HTERT RPE-1 (cell line): ENCODE results near the gene GET4.
"Not testable (repeated sequence)": the region's sequence is repeated elsewhere in the genome, so short reads cannot be mapped to it uniquely, and the experiment has no call there.

Experiments used
- in situ Hi-C: fragments of 300-500 bp; cut with MboI; formaldehyde crosslinking; loops from 4 replicates; pipeline ENCODE4 v1.14.3; 2020; ENCODE audit warnings: low sequenced_read_pairs

GET4 gene

DNA sequence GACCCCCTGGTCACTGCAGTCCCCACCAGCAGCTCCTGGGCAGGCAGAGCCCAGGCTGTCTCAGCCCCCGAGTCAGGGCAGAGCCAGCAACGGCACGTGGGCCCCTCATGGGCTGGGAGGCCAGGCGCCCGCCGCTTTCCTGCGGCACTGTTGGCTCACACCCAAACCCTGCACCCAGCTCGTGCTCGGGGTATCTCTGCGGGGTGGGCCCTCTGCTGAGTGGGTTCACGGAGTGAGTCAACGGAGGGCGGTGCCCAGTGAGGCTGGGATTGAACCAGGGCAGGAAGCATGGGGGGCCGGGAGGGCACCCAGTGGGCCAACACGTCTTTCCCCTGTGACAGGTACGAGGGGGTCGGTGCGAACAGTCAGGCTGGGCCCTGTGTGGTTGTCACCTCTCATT lies 49.2 kb downstream of the GET4 start:
- in situ Hi-C loops: no loop called here

- in situ Hi-C loops: no loop called here
These were observed 50.0 kb downstream of the GET4 start for GRCh38 chr7:926061-927030.

DNA sequence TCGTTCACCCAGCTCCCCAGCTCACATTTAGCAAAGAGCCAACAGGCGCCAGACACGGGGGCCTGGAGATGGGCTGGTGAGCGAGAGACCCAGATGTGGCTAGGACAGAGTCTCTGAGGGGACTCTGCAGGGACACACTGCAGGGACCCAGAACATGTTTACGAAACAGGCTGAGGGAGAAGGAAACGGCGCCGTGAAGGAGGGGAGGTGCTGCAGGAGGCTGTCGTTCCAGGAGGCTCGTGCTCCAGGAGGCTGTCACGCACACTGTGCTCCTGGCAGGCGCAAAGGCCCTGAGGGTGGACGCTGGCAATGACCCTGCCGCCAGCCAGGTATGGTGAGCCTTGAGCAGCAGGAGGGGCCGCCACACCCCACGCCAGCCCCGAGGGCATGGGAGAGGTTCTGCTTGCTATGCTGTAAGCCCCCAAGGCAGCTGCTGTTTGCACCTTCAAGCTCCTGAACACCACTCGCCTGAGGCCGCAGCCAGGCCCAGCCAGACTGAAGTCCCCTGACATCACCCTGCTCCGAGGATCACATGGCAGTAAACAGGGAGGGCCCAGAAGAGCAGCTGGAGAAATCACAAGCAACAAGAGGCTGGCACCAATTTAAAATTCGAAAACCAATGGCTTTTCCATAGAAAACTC lies 50.8 kb downstream of the GET4 start:
- in situ Hi-C loops: no loop called here

GRCh38 chr7:929311-929711 lies 53.0 kb downstream of the GET4 start:
- in situ Hi-C loops: no loop called here

DNA sequence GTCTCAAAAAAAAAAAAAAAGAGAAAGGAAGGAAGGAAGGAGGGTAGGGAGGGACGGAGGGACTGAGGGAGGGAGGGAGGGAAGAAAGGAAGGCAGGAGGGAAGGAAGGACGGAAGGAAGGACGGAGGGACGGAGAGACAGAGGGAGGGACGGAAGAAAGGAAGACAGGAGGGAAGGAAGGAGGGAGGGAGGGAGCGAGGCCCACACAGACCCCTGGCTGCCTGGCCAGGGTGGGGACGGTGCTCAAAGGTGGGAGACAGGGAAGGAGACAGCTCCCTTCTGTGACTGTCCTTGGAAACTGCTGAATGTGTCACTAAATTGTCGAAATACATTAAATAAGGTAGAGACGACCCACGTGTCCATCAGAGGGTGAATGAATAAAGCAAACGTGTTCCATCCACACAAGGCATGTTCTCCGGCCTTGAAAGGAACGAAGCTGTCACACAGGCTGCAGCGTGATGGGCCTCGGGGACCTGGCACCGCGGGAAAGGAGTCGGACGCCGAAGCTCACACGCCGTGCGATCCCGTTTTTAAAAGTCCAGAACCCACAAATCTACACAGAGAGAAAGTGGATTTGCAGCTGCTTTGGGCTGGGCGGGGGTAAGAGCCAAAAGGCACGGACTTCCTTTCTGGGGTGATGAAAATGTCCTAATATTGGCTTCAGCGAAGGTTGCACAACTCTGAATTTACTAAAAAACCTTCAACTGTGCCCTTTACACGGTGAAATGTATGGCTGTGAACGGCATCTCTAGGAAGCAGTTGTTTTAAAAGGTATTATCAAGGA lies 54.8 kb downstream of the GET4 start:
- in situ Hi-C loops: no loop called here

- in situ Hi-C loops: no loop called here
These were observed 55.7 kb downstream of the GET4 start for GRCh38 chr7:931871-932650.

DNA sequence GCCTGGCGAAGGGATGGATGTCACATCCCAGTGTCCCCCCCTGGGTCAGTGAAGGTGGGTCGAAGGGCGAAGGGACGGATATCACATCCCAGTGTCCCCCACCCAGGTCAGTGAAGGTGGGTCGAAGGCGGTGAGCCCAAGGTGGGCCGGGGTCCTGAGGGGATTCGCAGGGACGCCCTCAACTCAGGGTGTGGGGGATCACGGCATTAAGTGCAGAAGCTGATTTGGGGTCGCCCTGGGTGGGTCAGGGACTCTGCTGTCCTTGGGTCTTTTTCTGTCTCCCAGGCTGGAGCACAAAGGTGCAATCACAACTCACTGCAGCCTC lies 56.3 kb downstream of the GET4 start:
- in situ Hi-C loops: no loop called here

DNA sequence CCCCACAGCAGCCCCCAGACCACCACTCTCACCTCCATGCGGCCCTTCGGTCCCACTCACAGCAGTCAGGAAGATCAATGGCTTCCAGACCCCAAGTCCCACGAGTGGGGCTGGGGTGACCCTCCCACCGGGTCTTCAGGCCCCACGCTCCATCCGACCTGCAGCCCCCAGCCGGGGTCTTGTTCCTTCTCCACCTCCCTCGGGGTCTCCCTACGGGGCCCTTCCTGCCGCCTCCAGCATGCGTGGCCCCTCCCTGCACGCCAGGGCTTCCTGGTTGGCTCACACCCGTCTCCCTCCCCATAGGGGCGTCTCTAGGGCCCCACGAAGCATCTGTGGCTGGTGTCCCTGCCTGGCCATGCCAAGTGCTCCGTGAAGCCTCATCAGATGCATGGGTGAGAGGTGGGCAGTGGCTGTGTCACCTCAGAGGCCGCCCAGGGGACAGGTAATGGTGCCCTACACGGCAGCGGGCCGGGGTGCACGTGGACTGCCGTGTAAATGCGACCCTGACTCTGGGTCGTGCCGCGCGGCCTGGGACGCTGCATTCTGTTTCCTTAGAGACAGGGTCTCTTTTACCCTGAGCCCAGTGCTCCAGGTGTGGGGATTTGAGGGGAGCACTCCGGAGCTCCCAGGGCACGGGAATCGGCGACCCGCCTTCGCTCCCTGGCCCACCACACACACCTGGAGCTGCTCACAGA lies 58.3 kb downstream of the GET4 start:
- in situ Hi-C loops: no loop called here

DNA sequence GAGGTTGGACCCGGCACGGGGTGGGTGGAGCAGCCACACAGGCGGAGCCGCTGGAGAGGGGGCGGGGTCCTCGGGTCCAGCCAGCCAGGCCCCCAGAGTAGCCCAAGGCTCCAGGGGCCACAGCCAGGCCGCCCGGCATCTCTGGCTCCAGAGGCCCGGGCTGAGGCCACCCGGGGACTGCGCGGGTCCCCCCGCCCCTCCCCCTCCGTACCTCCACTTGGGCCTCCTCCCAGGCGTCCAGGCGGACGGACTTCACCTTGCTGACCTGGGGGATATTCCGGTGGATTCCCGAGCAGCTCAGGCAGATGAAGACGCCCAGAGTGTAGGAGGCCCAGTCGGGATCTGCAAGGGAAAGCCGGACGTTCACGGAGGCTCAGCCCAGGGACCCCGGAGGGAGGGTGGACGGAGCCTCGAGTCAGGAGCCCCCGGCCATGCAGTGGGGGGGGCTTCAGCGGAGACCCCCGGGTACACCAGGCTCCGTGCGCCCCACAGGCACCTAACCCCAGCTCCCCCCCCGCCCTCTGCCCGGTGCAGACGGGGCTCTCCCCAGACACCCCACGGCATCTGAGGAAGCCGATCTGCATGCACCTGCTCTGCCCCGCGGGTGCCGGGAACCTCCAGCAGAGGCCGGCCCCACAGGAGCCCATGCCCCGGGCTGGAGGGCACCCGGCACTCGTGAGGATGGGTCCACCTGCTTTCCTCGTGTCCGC lies 59.0 kb downstream of the GET4 start:
- in situ Hi-C loops: no loop called here

DNA sequence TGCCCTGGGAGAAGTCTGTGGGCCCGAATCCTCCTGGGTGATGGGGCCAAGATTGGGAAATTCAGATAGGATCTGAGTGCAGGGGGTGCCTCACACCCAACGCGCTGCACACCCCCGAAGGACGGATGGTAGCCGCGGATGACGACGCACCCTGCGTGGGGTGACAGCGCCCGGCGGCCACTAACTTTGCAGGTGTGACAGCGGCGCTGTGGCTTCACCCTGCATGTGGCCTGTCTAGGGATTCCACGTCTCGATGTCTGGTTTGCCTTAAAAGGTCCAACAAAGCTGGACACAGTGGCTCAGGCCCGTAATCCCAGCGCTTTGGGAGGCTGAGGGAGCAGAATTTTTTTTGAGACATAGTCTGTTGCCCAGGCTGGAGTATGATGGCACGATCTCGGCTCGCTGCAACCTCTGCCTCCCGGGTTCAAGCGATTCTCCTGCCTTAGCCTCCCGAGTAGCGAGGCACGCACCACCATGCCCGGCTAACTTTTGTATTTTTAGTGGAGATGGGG lies 59.6 kb downstream of the GET4 start:
- in situ Hi-C loops: no loop called here

DNA sequence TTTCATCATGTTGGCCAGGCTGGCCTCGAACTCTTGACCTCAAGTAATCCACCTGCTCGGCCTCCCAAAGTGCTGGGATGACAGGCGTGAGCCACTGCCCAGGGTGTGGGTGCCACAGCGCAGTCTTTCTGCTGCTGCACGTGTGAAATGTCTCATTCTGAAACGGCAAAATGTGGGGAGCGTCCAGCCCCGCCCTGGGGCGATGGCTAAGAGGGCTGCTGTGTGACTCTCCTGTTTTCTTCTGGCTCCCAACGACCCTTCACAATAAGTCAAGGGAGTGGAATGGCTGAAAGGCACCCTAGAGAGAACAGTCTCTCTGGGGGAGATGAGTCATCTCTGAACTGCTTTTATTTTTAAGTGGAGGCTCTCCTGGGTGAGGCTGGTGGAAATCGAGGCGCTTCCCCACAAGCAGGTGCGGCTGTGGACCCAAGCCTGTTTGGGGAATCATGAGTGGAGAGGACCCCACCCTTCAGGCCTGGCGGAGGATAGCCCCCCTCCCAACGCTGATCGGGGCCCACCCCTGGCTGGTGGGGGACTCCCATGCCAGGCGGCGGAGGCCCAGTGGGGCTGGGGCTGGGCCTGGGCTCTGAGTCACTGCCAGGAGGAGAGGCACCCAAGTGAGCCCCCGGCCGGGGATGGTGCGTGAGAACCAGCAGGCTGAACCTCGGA lies 60.2 kb downstream of the GET4 start:
- in situ Hi-C loops: no loop called here

DNA sequence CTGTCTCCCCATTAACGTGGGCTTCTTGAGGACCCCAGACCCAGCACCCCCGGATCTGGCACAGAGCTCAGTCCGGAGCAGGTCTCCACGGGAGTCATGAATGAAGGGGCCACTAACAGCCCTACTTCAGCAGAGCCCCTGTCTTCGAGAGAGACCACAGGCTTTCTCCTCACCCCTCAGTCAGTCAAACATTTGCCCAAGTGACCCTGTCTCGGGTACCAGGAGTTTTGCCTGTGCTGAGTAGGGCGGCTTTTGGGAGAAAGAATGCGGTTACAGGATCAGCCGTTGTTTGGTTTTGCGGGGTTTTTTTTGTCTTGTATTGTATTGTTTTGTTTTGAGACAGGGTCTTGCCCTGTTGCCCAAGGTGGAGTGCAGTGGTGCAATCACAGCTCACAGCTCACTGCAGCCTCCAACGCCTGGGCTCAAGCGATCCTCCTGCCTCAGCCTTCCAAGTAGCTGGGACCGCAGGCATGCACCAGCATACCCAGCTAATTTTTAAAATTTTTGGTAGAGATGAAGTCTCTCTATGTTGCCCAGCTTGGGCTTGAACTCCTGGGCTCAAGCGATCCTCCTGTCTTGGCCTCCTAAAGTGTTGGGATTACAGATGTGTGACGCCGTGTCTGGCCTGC lies 61.6 kb downstream of the GET4 start:
- in situ Hi-C loops: no loop called here

DNA sequence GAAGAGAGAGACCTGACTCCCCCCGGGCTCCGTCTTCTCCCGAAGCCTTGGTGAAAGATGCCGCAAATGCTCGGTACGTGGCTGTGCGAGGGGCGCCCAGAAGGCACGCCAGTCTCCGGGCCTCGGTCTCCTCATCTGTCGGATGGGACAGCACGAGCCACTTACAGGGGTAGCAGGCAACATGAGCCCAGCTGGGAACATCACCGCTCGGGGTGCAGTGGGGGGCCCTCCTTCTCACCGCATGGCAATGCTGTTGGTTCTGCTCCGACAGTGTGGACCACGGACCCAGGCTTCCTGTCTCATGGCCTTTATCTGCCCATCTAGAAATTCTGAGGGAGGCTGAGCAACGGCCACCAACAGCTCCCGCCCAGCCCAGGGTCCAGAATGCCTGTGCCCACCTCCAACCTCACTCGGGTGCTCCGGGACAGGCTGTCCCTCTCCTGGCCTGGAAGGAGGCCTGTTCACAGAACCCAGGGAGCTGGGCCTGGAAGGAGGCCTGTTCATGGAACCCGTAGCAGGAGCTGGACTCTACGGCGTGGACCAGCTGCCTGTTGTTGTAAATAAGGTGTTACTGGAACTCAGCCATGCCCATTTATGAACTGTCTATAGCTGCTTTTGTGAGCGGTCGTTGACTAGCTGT lies 62.3 kb downstream of the GET4 start:
- in situ Hi-C loops: no loop called here

DNA sequence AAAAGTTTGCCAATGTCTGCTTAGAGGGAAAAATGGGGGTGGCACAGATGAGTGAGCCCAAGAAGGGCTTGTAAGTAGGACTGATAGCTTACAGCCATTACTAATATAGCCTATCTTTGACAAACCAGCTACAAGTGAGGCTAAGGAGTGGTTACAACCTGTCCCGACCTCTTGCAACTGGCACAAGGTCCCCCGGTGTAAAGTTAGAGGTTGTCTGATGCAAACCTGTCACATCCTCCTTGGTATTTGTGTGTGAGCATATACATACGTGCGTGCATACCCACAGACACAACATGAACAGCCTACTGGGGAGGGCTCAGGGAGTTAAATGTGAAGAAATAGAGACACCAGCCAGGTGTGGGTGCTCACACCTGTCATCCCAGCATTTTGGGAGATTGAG lies 63.5 kb downstream of the GET4 start:
- in situ Hi-C loops: no loop called here

DNA sequence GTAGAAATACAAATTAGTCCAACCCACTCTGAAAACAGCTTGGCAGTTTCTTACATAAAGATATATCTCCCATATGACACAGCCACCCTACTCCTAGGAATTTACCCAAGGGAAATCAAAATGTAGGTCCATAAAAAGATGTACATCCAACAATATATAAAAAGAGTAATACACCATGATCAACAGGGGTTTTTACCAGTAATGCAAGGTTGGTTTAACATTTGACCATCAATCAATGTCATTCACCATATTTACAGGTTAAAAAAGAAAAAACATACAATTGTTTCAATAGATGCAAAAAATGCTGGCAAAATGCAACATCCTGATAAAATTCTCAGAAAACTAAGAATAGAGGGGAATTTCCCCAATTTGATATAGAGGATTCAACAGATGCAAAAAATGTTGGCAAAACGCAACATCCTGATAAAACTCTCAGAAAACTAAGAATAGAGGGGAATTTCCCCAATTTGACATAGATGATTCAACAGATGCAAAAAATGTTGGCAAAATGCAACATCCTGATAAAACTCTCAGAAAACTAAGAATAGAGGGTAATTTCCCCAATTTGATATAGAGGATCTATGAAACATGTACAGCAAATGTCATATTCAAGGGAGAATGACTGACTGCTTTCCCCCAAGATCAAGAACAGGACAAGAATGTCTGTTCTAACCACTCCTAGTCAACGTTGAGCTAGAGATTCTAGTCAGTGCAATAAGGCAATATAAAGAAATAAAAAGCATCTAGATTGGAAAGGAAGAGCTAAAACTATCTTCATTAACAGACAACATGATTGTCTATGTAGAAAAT lies 64.5 kb downstream of the GET4 start:
- in situ Hi-C loops: no loop called here

DNA sequence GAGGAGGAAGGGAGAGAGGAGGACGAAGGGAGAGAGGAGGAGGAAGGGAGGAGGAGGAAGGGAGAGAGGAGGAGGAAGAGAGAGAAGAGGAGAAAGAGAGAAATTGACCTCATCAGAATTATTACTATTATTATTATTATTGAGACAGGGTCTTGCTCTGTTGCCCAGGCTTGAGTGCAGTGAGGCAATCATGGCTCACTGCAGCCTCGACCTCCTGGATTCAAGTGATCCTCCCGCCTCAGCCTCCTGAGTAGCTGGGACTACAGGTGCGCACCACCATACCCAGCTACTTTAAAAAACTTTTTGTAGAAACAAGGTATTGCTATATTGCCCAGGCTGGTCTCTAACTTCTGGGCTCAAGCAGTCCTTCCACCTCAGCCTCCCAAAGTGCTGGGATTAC lies 67.4 kb downstream of the GET4 start:
- in situ Hi-C loops: not testable (repeated sequence)

DNA sequence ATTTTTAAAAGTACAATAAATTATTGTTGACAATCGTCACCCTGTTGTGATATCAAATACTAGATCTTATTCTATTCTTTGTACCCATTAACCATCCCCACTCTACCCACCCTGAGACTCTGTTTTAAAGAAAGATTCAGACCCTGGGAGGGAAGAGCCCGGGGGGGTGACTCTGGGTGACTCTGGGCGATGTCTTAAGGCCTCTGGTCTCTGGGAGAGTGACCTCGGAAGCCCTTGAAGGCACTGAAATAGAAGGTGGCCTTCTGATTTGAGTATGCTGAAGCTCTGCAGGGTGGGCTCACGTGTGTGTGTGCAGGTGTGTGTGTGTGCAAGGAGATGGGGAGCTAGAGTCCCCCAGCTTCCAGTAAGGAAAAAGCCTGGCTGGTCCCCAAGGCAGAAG lies 68.4 kb downstream of the GET4 start:
- in situ Hi-C loops: no loop called here
